GM19397 (cell line): ENCODE measurements around the gene ADCYAP1.

Experiments
- ATAC-seq: cut with Tn5 transposase; IDR thresholded peaks from one replicate; pipeline ENCODE4 v1.9.1; 2021; ENCODE audit warnings: mild to moderate bottlenecking, moderate library complexity; ENCODE audit not compliant: unreplicated experiment

Gene ADCYAP1

DNA sequence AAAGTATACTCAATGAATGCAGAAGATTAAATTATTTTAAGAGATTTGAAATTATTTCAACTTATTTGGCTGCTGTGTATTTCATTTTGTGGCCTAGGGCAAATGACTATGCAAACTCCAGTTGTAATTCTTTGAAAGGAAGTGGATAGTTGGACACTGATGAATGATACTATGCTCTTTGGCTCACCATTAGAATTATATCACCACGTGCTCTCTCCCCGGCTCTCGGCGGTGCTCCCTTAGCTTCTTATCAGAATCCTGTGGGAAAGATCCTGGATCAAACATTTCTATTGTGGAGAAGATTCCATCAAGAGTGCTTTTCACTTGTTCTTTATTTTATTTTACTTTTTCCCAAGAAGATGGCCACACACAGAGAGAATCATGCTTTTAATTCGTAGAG, 55.2 kb downstream of the ADCYAP1 start:
- ATAC-seq, result no peak
